ENCODE results near the gene CCN2.
"Not testable (repeated sequence)": the region's sequence is repeated elsewhere in the genome, so short reads cannot be mapped to it uniquely, and the experiment has no call there.

The CCN2 gene

DNA sequence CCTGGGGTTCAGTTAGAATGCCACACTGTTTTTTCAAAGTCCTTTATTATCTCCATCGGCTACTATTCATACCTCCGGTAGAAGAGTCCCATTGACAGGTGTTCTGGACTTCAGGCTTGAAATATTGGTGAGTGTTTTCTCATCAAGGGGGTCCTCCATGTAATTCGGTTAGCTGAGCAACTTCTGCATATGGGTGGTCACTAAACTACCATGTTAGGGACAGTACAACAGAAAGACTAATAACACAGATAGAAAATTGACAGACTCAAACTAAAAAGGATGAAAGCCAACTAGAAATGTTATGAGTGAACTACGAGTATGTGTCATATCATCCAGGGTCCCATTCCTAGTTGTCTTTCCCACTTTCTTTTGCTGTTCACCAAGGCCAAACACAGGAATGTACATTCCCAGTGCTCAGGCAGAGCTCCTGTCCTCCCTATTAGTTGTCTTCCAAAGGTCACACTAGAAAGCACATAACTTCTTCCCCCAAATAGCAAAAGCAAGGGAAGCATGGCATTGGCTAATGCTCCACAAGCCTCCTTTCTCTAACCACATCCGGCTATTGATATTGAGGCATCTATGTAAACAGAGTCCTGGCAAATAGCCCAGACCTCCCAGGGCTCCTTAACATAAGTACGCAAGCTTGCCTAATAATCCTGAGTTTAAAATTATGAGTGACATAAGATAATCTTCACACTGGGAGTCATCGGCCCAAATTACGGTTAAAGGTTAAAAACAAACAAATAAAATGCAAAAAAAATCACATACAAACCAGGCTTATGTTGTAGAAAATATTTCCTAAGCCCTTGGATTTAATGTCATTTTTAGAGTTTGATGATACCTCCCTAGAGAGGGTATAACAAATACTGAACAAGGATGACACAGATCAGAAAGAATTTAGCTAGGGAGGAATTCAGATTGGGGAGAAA lies 13.2 kb downstream of the CCN2 start:
- DNase-seq = no peak

DNA sequence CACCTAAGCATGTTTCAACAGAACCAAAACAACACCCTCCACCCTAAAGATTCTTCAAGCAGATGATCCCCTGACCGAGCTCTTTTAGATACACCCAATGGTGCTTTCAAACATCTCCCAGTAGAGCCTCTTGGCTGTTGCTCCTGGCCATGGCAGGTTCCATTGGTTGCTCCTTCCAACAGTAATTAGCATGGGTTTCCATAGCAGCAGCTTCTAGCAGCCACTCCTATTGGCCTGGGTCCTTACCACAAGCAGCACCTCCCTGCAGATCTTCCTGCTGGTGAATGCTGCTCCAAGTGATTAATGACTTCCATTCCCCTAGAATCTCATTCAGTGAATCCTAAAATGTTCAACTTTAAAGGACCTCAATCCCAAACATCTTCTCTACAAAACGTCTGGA lies 13.9 kb downstream of the CCN2 start:
- no peak for DNase-seq

DNA sequence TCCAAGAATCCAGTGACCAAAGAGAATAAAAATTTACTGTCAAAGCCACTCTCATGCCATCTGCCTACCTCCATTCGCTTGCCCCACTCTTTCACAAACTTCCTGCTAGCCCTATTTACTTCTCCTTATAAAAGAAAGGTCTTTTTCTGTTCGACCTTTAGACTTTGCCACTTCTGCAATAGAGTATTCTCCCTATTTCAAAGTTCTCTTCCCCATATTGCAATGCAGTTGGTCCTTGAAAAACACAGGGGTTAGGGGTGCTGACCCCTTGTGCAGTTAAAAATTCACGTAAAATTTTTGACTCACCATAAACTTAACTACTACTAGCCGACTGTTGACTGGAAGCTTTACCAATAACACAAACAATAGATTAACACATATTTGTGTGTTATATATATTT lies 15.0 kb downstream of the CCN2 start:
- no peak for DNase-seq

DNA sequence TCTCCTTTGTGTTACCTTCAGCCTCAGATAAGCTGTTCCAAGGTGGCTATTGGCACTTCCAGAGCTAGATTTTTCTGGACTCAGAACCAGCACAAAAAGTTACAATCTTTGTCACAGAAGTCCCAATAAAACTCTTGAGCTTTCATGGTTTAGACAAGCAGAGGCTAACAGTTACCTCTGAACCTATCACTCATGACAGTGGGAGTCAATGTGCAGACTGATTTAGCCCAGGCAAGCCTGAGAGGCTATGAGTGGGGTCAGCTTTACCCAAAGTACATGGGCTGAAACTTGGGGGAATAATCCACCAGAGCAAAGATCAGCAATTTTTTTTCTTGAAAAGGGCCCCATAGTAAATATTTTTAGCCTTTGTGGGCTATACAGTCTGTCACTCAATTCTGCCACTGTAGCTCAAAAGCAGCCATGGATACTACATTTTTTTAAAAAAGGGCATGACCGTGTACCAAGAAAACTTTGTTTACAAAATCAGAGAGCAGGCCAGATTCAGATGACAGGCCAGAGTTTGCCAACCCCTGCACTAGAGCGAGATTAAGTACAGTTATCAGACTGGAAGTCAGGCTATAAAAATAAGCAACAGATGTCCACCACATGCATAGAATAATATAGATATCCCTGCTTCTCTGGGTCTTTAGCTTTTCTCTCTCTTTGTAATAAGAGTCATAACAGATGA lies 20.0 kb downstream of the CCN2 start:
- no peak for DNase-seq

DNA sequence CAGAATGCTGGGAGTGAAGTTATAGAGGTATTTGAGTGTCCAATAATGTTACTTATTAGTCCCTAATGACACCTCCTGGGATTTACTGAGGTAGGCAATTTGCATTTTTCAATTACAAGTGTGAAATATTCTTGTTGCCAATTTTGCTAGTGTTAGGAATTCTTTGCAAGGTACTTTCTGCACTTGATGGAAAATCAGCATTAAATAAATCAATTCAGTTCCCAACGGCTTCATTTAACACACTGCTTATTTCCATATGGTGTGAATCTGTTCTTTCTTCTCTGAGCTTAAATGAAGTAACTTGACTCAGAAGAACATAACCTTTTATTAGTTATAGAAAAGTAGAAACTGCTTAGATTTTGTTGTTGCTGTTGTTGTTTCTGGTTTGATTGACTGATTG lies 21.2 kb downstream of the CCN2 start:
- DNase-seq = no peak

GRCh38 chr6:131929264-131929663 lies 21.9 kb downstream of the CCN2 start:
- no peak for DNase-seq

- no peak for DNase-seq
These were observed 26.2 kb downstream of the CCN2 start for GRCh38 chr6:131924881-131925474.

DNA sequence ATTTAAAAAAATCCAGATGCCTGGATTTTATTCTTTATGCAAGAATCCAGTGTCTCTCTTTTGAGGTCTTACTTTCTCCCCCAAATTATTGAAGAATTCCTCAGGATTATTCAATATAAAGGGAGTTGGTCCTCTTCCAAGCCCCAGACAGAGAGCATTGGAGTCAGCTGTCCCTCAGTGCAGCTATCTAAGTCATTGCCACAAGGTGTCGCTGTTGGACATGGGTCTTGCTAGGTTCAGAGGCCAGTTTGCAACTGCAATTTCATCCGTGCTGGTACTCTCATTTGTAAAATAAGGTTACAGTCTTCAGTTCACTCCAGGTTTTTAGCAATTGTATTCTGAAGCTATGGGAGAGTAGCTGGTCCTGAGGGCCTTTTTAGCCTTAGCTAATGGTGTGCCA lies 27.8 kb downstream of the CCN2 start:
- DNase-seq = peak; percentile 26 to 58

DNA sequence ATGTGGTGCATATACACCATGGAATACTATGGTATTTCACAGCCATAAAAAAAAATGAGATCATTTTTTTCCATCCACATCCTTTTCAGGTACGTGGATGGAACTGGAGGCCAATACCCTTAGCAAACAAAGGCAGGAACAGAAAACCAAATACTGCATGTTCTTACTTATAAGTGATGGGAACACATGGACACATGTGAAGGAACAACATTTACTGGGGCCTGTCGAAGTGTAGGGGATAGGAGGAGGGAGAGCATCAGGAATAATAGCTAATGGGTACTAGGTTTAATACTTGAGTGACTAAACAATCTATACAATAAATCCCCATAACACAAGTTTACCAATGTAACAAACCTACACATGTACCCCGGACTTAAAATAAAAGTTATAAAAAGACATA lies 30.5 kb downstream of the CCN2 start:
- DNase-seq = no peak

GRCh38 chr6:131918650-131919355 lies 32.4 kb downstream of the CCN2 start:
- DNase-seq = no peak

GRCh38 chr6:131917763-131918649 lies 33.2 kb downstream of the CCN2 start:
- no peak for DNase-seq

GRCh38 chr6:131917318-131917717 lies 33.9 kb downstream of the CCN2 start:
- DNase-seq = no peak

GRCh38 chr6:131916847-131917246 lies 34.3 kb downstream of the CCN2 start:
- no peak for DNase-seq

DNA sequence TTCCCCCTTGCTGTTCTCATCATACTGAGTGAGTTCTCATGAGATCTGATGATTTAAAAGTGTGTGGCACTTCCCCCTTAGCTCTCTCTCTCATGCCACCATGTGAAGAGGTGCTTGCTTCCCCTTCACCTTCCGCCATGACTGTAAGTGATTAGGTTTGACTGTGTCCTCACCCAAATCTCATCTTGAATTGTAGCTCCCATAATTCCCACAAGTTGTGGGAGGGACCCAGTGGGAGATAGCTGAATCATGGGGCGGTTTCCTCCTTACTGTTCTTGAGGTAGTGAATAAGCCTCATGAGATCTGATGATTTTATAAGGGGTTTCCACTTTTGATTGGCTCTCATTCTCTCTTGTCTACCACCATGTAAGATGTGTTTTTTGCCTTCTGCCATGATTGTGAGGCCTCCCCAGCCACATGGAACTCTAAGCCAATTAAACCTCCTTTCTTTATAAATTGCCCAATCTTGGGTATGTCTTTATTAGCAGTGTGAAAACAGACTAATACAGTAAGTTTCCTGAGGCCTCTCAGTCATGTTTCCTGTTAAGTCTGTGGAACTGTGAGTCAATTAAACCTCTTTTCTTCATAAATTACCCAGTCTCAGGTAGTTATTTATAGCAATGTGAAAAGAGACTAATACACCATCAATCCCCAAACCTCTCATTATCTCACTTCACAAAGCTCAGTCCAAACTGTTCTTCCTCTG lies 34.9 kb downstream of the CCN2 start:
- DNase-seq = not testable (repeated sequence)

GRCh38 chr6:131914967-131915751 lies 36.0 kb downstream of the CCN2 start:
- peak; percentile 24 to 65 for DNase-seq

DNA sequence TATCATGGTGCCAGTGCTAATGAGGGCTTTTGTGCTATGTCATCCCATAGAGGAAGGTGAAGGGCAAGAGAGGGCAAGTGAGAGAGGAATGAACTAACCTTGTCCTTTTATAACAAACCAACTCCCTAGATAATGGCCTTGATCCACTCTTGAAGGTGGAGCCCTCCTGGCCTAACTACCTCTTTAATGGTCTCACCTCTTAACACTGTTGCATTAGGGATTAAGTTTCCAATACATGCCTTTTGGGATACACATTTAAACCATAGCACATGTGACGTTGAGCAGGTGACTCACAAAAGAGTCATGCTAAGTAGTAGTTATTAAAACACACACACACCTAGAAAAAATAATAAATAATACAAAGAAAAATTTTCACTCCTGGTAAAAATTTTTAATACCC lies 36.9 kb downstream of the CCN2 start:
- DNase-seq = no peak

DNA sequence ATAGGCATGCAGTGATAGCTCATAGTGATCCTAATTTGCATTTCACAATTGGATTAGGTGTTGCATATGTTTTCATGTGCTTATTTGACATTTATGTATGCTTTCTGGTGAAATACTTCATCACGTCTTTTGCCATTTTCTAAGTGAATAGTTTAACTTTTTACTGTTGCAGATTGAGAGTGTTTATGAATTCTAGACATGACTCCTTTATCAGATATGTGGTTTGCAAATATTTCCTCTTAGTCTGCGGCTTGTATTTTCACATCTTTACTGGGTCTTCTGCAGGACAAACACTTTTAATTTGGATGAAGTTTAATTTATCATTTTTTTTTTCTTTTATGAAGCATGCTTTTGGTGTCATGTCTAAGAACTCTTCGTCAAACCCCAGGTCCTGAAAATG lies 39.2 kb downstream of the CCN2 start:
- no peak for DNase-seq

DNA sequence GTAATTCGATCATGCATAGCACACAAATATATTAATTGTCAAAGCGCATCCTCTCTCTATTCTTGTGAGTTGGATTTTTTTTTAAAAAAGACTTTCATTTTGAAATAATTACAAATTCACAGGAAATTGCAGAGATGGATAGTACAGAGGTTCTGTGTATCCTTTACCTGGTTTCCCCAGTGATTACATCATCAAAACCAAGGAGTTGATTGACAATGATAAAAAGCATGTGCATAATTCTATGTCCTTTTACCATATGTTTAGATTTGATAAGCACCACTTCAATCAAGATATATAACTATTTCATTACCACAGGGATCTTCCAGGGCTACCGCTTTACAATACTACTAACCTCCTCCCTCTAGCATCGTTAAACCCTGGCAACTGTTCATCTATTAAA lies 40.2 kb downstream of the CCN2 start:
- DNase-seq = no peak

- DNase-seq = no peak
These were observed 41.0 kb downstream of the CCN2 start for GRCh38 chr6:131910219-131910589.

DNA sequence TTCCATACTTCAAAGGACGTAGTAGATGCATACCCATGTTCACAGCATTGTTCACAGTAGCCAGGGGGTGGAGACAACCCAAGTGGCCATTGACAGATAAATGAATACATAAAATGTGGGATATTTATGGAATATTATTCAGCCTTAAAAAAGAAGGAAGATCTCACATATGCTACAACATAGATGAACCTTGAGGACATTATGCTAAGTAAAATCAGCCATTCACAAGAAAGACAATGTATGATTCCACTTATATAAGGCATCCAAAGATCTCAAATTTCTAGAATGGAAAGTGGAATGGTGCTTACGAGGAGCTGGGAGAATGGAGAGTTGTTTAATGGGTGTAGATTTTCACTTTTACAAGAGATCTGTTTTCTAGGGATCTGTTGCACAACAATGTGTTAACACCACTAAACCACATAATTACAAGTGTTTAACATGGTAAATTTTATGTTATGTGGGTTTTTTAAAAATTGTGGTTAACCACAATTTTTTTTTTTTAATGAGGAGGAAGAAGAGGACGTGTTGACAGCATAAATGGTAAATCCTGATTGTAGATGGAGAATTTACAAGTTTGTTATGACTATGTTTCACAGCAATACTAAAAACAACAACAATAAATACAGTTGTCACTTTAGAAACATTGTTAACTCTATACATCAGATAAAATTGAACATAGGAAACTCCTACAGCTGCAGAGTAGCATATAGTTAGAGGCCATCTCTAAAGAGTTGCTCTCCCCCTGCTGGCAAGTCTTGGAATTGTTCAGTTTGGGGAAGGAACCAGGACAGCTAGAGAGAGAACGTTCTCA lies 41.6 kb downstream of the CCN2 start:
- peak; percentile 18 to 95 for DNase-seq
